Lower leg skin (tissue), 4 donors: ENCODE measurements around the gene PLEKHN1. TPM values are rescaled to one million over a fixed set of nuclear protein-coding genes. Genes with fewer than 3 reads are reported as not detected.
"Not testable (repeated sequence)": the region's sequence is repeated elsewhere in the genome, so short reads cannot be mapped to it uniquely, and the experiment has no call there.

Experiments used
- DNase-seq, 2 donors: peaks; one replicate each; pipeline ENCODE4 v3.0.0-alpha.2; 2019; ENCODE audit warnings: low spot score in 2 of 2
- H3K4me3 ChIP-seq: fragments of 200-600 bp; sonication (generic); 2 replicates; pipeline ENCODE4 v1.5.1; 2017; ENCODE audit warnings: mild to moderate bottlenecking, low read depth; ENCODE audit not compliant: poor library complexity, severe bottlenecking
- POLR2A ChIP-seq, 2 donors: fragments of 450-650 bp; IDR thresholded peaks; one replicate each; pipeline ENCODE4 v1.6.1; 2016 to 2017; ENCODE audit warnings: antibody characterized with exemption in 2 of 2, mild to moderate bottlenecking in 1 of 2, moderate library complexity in 1 of 2
- WGBS, 2 donors: methylation state at CpG; one replicate each; pipeline ENCODE4 v1.1.5; 2018; 5-methylcytosine and 5-hydroxymethylcytosine counted together
- intact Hi-C: fragments of 100-400 bp; cut with DNase I; formaldehyde crosslinking; loops from one replicate; pipeline ENCODE4 v1.15.0; 2023; ENCODE audit warnings: low total_unique reads
- total RNA-seq, 4 donors: library from RNA; depleted of rRNA; stranded (reverse); fragments of >200 nt; gene quantifications; one replicate each; pipeline ENCODE4 v1.1.0, GENCODE V29; 2016
- TF ChIP-seq, protein P1 (sequence below), 3 donors: fragments of 450-650 bp; IDR thresholded peaks; one replicate each; pipeline ENCODE4 v1.5.1; 2016; ENCODE audit warnings: antibody characterized with exemption in 3 of 3, mild to moderate bottlenecking in 3 of 3, moderate library complexity in 2 of 3

The PLEKHN1 gene
- total RNA-seq, 4 donors from 2014 or later = 38.7 to 109 (median 45.3) TPM

DNA sequence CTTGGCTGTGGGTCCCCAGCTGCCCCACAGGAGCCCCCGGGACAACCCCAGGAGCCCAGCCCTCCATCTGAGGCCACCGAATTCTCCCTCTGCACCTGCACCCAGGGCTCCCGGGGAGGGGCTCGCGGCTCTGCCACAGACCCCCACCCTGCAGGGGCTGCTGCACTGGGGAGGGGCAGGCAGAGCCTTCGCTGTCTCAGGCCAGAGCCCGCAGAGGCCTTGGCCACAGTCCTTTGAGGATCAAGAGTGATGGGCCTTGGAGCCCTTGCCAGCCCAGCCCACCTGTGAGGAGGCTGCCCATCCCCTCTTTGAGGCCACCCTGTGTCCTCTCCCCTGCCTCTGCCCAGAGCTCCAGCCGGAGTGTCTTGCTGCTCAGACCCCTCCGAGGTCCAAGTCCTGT lies 9.1 kb downstream of the PLEKHN1 start:
- intact Hi-C loops = no loop called here
- WGBS, 2 donors = 56 to 60% methylated on average over 9 of the region's 9 CpGs
- TF ChIP-seq, protein P1, sequence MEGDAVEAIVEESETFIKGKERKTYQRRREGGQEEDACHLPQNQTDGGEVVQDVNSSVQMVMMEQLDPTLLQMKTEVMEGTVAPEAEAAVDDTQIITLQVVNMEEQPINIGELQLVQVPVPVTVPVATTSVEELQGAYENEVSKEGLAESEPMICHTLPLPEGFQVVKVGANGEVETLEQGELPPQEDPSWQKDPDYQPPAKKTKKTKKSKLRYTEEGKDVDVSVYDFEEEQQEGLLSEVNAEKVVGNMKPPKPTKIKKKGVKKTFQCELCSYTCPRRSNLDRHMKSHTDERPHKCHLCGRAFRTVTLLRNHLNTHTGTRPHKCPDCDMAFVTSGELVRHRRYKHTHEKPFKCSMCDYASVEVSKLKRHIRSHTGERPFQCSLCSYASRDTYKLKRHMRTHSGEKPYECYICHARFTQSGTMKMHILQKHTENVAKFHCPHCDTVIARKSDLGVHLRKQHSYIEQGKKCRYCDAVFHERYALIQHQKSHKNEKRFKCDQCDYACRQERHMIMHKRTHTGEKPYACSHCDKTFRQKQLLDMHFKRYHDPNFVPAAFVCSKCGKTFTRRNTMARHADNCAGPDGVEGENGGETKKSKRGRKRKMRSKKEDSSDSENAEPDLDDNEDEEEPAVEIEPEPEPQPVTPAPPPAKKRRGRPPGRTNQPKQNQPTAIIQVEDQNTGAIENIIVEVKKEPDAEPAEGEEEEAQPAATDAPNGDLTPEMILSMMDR (IDR thresholded peaks at IDR 0.05) = no peak
- TF ChIP-seq POLR2A (IDR thresholded peaks at IDR 0.05) = no peak
- no peak for DNase-seq
- H3K4me3 ChIP-seq = no peak overlapping the region

- no peak overlapping the region for H3K4me3 ChIP-seq
- intact Hi-C loops = no loop called here
- TF ChIP-seq POLR2A (IDR thresholded peaks at IDR 0.05) = no peak
- TF ChIP-seq, protein P1 (IDR thresholded peaks at IDR 0.05) = peak in 1 of 3 donors; percentile 14
- WGBS, 2 donors = 2 to 5% methylated on average over 20 to 36 of the region's 40 CpGs
- peak in 1 of 2 donors; percentile 89 for DNase-seq
Measured at GRCh38 chr1:975896-976683, 9.8 kb downstream of the PLEKHN1 start.

DNA sequence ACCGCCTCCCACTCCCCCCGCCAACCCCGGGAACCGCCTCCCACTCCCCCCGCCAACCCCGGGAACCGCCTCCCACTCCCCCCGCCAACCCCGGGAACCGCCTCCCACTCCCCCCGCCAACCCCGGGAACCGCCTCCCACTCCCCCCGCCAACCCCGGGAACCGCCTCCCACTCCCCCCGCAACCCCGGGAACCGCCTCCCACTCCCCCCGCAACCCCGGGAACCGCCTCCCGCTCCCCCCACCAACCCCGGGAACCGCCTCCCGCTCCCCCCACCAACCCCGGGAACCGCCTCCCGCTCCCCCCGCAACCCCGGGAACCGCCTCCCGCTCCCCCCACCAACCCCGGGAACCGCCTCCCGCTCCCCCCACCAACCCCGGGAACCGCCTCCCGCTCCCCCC lies 10.5 kb downstream of the PLEKHN1 start:
- DNase-seq, H3K4me3 ChIP-seq, intact Hi-C loops: not testable (repeated sequence)
- WGBS, 2 donors = 22% methylated on average over 8 of the region's 39 CpGs; no CpG with 5 or more reads in 1 of the 2 donors

- no peak for DNase-seq
- intact Hi-C loops = no loop called here
- TF ChIP-seq, protein P1 (IDR thresholded peaks at IDR 0.05) = no peak
- TF ChIP-seq POLR2A (IDR thresholded peaks at IDR 0.05) = no peak
- no peak overlapping the region for H3K4me3 ChIP-seq
- 62 to 72% methylated on average over 20 to 25 of the region's 44 CpGs for WGBS, 2 donors
Measured at GRCh38 chr1:978069-978834, 12.0 kb downstream of the PLEKHN1 start.

- 84 to 88% methylated on average over 16 to 52 of the region's 60 CpGs for WGBS, 2 donors
- no peak overlapping the region for H3K4me3 ChIP-seq
- no peak for DNase-seq
- intact Hi-C loops = no loop called here
- TF ChIP-seq, protein P1 (IDR thresholded peaks at IDR 0.05) = no peak
- TF ChIP-seq POLR2A (IDR thresholded peaks at IDR 0.05) = no peak
Measured at GRCh38 chr1:978835-979743, 12.8 kb downstream of the PLEKHN1 start.
